Dermis microvascular lymphatic vessel endothelial cell (primary cell): ENCODE results near the gene ALDH1A1. TPM values are rescaled to one million over a fixed set of nuclear protein-coding genes. Genes with fewer than 3 reads are reported as not detected.
A peak's percentile ranks its signal among the peaks of the same experiment; 100 is the strongest.
"Not testable (repeated sequence)": the region's sequence is repeated elsewhere in the genome, so short reads cannot be mapped to it uniquely, and the experiment has no call there.

Experiments
- DNase-seq, 2 donors: peaks; one replicate each; pipeline versions ENCODE4 v3.0.0 to v3.0.0-alpha.2; 2010; ENCODE audit warnings: low read depth in 2 of 2
- total RNA-seq: library from RNA; depleted of rRNA; stranded (reverse); fragments of >200 nt; gene quantifications from 2 replicates; pipeline ENCODE4 v1.2.1, GENCODE V29; 2014

ALDH1A1 gene
- total RNA-seq, 1 donor from 2014 or later = 738 TPM

GRCh38 chr9:72943844-72944462 is 8.9 kb downstream of the ALDH1A1 start:
- no peak for DNase-seq

GRCh38 chr9:72942451-72942850 is 10.4 kb downstream of the ALDH1A1 start:
- DNase-seq = no peak

- not testable (repeated sequence) for DNase-seq
Observed at GRCh38 chr9:72939581-72939980, 13.3 kb downstream of the ALDH1A1 start.

GRCh38 chr9:72937545-72937944 is 15.3 kb downstream of the ALDH1A1 start:
- DNase-seq = no peak

GRCh38 chr9:72936679-72937078 is 16.2 kb downstream of the ALDH1A1 start:
- DNase-seq = no peak

GRCh38 chr9:72936266-72936665 is 16.6 kb downstream of the ALDH1A1 start:
- DNase-seq = no peak

- no peak for DNase-seq
Observed at GRCh38 chr9:72935595-72935994, 17.3 kb downstream of the ALDH1A1 start.

GRCh38 chr9:72933730-72934665 is 18.9 kb downstream of the ALDH1A1 start:
- no peak for DNase-seq

GRCh38 chr9:72932619-72933018 is 20.2 kb downstream of the ALDH1A1 start:
- DNase-seq = no peak

GRCh38 chr9:72931897-72932296 is 21.0 kb downstream of the ALDH1A1 start:
- DNase-seq = no peak

- DNase-seq = no peak
Observed at GRCh38 chr9:72931437-72931836, 21.4 kb downstream of the ALDH1A1 start.

- no peak for DNase-seq
Observed at GRCh38 chr9:72930828-72931227, 22.0 kb downstream of the ALDH1A1 start.

- no peak for DNase-seq
Observed at GRCh38 chr9:72929542-72929941, 23.3 kb downstream of the ALDH1A1 start.

GRCh38 chr9:72928042-72928507 is 24.8 kb downstream of the ALDH1A1 start:
- no peak for DNase-seq

- DNase-seq = no peak
Observed at GRCh38 chr9:72926506-72926905, 26.3 kb downstream of the ALDH1A1 start.

GRCh38 chr9:72925891-72926290 is 27.0 kb downstream of the ALDH1A1 start:
- DNase-seq = no peak

GRCh38 chr9:72925126-72925789 is 27.6 kb downstream of the ALDH1A1 start:
- peak; percentile 91 to 93 for DNase-seq

GRCh38 chr9:72924154-72924790 is 28.6 kb downstream of the ALDH1A1 start:
- DNase-seq = peak in 1 of 2 donors; percentile 12

- DNase-seq = no peak
Observed at GRCh38 chr9:72923077-72923476, 29.8 kb downstream of the ALDH1A1 start.

- DNase-seq = no peak
Observed at GRCh38 chr9:72921888-72922654, 30.8 kb downstream of the ALDH1A1 start.
